ENCODE data around the gene CEPT1.

The CEPT1 gene

DNA sequence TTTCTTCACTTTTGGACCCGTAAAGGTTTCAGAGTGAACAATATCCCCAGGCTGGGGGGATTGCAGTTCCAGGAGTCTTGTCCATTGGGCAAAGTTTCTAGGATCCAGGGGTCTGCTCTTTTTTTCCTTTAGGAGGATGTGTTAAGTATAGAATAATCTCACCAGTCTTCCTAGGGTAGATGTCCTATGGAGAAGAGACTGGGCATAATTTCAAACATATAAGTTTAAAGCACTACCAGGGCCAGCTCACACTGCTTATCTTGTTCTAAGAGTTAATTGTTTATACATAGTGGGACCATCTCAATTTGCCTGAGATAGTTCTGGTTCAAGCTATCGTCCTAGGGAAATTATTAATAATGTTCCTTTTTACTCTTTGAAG is 88.7 kb downstream of the CEPT1 start:
- DNase-seq, result no peak

DNA sequence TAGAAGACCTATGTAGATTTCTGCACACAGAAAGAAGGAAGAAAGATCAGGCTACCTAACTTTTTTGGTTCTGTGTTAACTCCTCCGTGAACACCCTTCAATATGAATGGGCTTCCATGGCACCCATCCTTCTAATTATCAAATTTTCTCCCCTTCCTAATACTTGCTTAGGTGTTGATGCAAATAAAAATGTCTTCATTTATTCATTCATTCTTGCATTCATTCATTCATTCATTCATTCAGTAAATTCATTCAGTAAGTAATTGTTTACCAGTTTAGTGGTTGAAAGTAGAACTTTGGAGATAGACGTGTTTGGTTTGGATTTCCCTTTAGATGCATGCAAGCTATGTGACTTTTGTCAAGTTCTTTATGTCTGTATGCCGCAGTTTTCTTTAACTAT is 92.1 kb downstream of the CEPT1 start:
- DNase-seq, result no peak

DNA sequence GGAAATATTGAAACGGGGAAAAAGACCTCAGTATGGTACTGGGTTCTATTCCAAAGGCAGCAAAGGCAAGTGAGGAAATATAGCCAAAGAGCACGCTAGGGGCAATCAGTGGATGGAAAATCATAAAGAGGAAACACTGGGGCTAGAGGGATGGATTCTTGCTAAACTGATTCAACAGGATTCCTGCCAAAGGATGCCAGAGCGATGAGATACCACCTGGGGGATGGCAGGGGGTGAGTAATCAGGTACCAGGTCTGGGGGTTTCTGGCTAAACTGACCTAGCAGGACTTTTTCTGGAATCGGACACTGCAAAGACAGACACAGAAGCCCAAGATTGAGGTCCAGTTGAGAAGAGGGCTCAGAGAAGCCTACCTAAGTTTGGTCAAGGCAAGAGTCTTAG is 94.2 kb downstream of the CEPT1 start:
- no peak for DNase-seq
